Neural crest cell (in vitro differentiated cells): ENCODE data around the gene WDR49. TPM values are rescaled to one million over a fixed set of nuclear protein-coding genes. Genes with fewer than 3 reads are reported as not detected.

Experiments
- DNase-seq: peaks from one replicate; pipeline ENCODE4 v3.0.0; 2021; ENCODE audit warnings: low read depth, mixed read lengths, low spot score
- H3K27ac Mint-ChIP-seq: one replicate; pipeline ENCODE4 v1.8.0; 2021; ENCODE audit warnings: mild to moderate bottlenecking, mixed read lengths; ENCODE audit not compliant: unreplicated experiment
- H3K27me3 Mint-ChIP-seq: 2 replicates; pipeline ENCODE4 v1.8.0; 2021; ENCODE audit warnings: low read depth, mild to moderate bottlenecking, mixed read lengths
- H3K36me3 Mint-ChIP-seq: 2 replicates; pipeline ENCODE4 v1.8.0; 2021; ENCODE audit warnings: low read depth, mild to moderate bottlenecking, mixed read lengths
- H3K4me1 Mint-ChIP-seq: 2 replicates; pipeline ENCODE4 v1.8.0; 2021; ENCODE audit warnings: mixed read lengths
- H3K4me3 Mint-ChIP-seq: one replicate; pipeline ENCODE4 v1.8.0; 2021; ENCODE audit warnings: mild to moderate bottlenecking, mixed read lengths
- H3K9me3 Mint-ChIP-seq: 2 replicates; pipeline ENCODE4 v1.8.0; 2021; ENCODE audit warnings: mixed read lengths
- CTCF ChIP-seq: fragments of 200-600 bp; sonication (generic); conservative IDR thresholded peaks from 2 replicates; pipeline ENCODE4 v1.5.0; 2021; ENCODE audit warnings: antibody characterized with exemption, mild to moderate bottlenecking
- total RNA-seq: library from RNA; stranded (reverse); gene quantifications from 2 replicates; pipeline ENCODE4 v1.2.1, GENCODE V29; 2021

The WDR49 gene
- total RNA-seq, 1 donor from 2014 or later: 5.4 TPM

- Mint-ChIP-seq H3K9me3 (no peaks in the 10 kb centered on the region), H3K36me3 (no peaks in the 10 kb centered on the region), H3K4me1 (no peaks in the 10 kb centered on the region), H3K27me3 (no peaks in the 10 kb centered on the region), H3K4me3 (no peak overlapping the region), H3K27ac (no peak overlapping the region)
- TF ChIP-seq CTCF: no peak
- no peak for DNase-seq
These were observed 184.4 kb downstream of the WDR49 start for GRCh38 chr3:167469381-167469780.

DNA sequence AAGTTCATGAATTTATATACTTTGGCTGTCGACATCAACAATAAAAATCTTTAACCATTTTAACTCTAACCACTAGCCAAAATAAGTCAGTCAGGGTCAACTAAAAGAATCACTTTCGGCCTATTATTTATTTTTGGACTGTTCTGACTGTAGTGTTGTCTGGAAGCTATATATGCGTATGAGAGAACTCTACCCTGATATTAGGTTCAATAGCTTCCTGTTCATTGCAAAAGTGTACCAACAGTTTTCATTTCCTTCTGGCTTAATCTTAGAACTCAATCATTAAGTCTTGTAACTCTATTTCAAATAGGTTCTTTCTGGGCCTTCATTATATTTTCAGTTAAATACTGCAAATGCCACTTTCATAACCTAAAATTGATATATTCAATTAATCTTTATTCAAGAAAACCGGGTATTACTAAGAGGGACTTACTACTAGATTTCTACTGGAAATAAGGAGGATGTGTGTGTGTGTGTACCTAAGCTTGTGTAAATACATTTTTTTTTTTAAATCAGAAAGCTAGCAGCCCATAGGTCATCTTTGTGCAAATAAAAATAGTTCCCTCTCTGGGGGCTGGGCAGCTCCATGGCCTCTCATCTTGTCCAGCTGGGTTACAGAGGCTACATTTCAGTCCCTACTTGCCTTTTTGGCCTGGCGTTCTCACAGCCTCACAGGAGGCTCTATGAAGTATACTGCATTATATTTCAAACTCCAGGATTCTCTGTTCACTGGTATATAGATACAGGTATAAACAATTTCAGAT, 185.7 kb downstream of the WDR49 start:
- no peaks in the 10 kb centered on the region for H3K27me3 Mint-ChIP-seq
- no peaks in the 10 kb centered on the region for H3K36me3 Mint-ChIP-seq
- no peak overlapping the region for H3K27ac Mint-ChIP-seq
- no peaks in the 10 kb centered on the region for H3K4me1 Mint-ChIP-seq
- TF ChIP-seq CTCF: no peak
- no peaks in the 10 kb centered on the region for H3K9me3 Mint-ChIP-seq
- DNase-seq: no peak
- H3K4me3 Mint-ChIP-seq: no peak overlapping the region

- no peaks in the 10 kb centered on the region for H3K27me3 Mint-ChIP-seq
- DNase-seq: no peak
- no peak overlapping the region for H3K27ac Mint-ChIP-seq
These were observed 186.8 kb downstream of the WDR49 start for GRCh38 chr3:167466966-167467365.

GRCh38 chr3:167456157-167456799, 197.5 kb downstream of the WDR49 start:
- H3K27ac Mint-ChIP-seq: no peak overlapping the region

More at GRCh38 chr3:167466966-167467365, 186.8 kb downstream of the WDR49 start:
- Mint-ChIP-seq H3K36me3 (no peaks in the 10 kb centered on the region), H3K4me1 (no peaks in the 10 kb centered on the region), H3K4me3 (no peak overlapping the region), H3K9me3 (no peaks in the 10 kb centered on the region)
- TF ChIP-seq CTCF: no peak

GRCh38 chr3:167453815-167454214, 199.9 kb downstream of the WDR49 start:
- H3K27ac Mint-ChIP-seq: no peak overlapping the region
- H3K27me3 Mint-ChIP-seq: no peaks in the 10 kb centered on the region
- H3K9me3 Mint-ChIP-seq: no peaks in the 10 kb centered on the region
- H3K4me3 Mint-ChIP-seq: no peak overlapping the region
- no peaks in the 10 kb centered on the region for H3K36me3 Mint-ChIP-seq
- TF ChIP-seq CTCF: no peak
- no peaks in the 10 kb centered on the region for H3K4me1 Mint-ChIP-seq
- no peak for DNase-seq

More at GRCh38 chr3:167456157-167456799, 197.5 kb downstream of the WDR49 start:
- H3K4me1 Mint-ChIP-seq: no peaks in the 10 kb centered on the region
- TF ChIP-seq CTCF: no peak
- H3K36me3 Mint-ChIP-seq: no peaks in the 10 kb centered on the region
- H3K9me3 Mint-ChIP-seq: no peaks in the 10 kb centered on the region
- H3K4me3 Mint-ChIP-seq: no peak overlapping the region
- no peaks in the 10 kb centered on the region for H3K27me3 Mint-ChIP-seq
- DNase-seq: no peak
